ENCODE data around the gene MME.

Gene MME

DNA sequence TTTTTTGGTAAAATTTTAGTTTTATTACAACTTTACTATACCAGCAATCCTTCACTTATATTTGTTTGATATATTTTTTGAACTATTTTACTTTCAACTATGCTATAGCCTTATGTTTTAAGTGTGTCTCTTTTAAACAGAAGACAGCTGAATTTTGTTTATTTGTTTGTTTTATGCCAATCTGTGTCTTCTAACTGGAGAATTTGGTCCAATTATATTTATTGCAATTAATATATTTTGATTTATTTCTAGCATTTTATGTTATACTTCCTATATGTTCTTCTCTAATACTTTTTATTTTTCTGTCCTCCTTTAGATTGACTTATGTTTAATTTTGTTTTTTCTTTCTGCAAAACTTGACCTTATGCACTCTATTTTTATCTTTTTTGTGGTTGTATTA, 4.9 kb upstream of the MME start:
- H3K4me1 ChIP-seq (ENCODE audit: low read depth, poor library complexity, severe bottlenecking), result no peaks in the 10 kb centered on the region

DNA sequence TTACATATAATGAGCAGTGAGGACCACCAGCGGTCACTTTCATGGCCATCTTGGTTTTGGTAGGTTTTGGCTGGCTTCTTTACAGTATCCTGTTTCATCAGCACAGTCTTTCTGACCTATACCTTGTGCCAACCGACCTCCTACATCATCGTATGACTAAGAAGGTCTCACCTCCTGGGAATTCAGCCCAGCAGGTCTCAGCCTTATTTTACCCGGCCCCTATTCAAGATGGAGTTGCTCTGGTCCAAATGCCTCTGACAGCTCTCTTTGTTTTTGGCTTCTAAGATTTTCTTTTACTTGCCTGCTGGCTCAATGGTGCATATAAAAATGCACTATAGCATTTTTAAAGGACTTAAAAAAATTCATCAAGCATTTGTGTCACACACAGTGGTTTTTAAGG, 3.2 kb upstream of the MME start:
- Histone ChIP-seq H3K4me3 (IDR thresholded peaks at IDR 0.05; ENCODE audit: insufficient read depth, low read depth, low read length) (no peak overlapping the region), H3K36me3 (ENCODE audit: insufficient read depth) (no peaks in the 10 kb centered on the region), H3K4me1 (ENCODE audit: low read depth, poor library complexity, severe bottlenecking) (peaks cover 12% of the 10 kb centered on the region), H4K20me1 (ENCODE audit: insufficient read depth) (no peaks in the 10 kb centered on the region), H3K79me2 (ENCODE audit: insufficient read depth, low read depth) (no peaks in the 10 kb centered on the region), H3K27ac (no peak overlapping the region), H3K27me3 (ENCODE audit: insufficient read depth, low read depth) (peaks cover 4% of the 10 kb centered on the region; the same call in 1 of the 2 replicates), H2AFZ (ENCODE audit: low read depth) (no peak overlapping the region), H3K9ac (no peak overlapping the region), H3K4me2 (no peak overlapping the region)
- no peak for TF ChIP-seq CTCF (conservative IDR thresholded peaks at IDR 0.05; ENCODE audit: low read depth, low read length)

More for the DNA sequence above, 4.9 kb upstream of the MME start:
- Histone ChIP-seq H3K4me2 (no peak overlapping the region), H2AFZ (ENCODE audit: low read depth) (no peak overlapping the region), H4K20me1 (ENCODE audit: insufficient read depth) (no peaks in the 10 kb centered on the region), H3K9ac (no peak overlapping the region), H3K4me3 (IDR thresholded peaks at IDR 0.05; ENCODE audit: insufficient read depth, low read depth, low read length) (no peak overlapping the region), H3K27ac (no peak overlapping the region), H3K36me3 (ENCODE audit: insufficient read depth) (no peaks in the 10 kb centered on the region), H3K79me2 (ENCODE audit: insufficient read depth, low read depth) (no peaks in the 10 kb centered on the region), H3K27me3 (ENCODE audit: insufficient read depth, low read depth) (peaks cover 4% of the 10 kb centered on the region; the same call in 1 of the 2 replicates)
- TF ChIP-seq CTCF (conservative IDR thresholded peaks at IDR 0.05; ENCODE audit: low read depth, low read length), result no peak

DNA sequence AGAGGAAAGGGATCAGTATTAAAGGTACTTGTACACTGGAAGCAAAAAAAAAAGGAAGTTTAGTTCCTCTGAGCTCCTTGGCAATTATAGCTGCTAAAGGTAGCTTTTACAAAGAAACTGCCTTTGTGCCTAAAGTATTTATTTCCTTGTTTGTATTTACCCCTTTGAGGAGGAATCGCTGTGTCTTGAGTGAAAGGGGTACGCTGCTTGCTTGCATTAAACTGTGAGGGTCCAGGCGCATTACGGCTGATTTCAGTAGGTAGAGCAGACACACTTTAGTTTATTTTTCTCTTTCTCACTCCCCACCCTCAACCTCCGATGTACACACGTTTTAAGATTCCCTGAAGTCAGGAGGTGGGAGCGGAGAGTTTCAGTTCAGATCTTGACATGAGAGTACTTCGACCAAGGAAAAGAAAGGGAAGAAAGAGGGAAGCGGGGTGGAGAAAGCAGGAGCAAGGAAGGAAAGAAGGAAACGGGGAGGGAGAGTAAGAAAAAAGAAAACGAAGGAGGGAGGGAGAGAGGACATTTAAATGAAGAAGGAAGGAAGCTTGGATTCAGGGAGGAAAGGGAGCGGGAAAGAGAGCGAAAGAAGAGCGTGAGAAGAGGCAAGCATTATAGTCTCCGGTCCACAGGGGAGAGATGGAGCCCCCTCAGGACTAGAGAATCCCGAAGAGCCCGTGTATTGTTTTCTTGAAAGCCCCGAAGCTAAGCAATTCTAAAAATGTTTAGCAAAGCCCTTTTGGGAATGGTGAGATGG, 1.2 kb upstream of the MME start:
- Histone ChIP-seq H3K36me3 (ENCODE audit: insufficient read depth) (no peaks in the 10 kb centered on the region), H3K4me3 (IDR thresholded peaks at IDR 0.05; ENCODE audit: insufficient read depth, low read depth, low read length) (no peak overlapping the region), H3K9ac (no peak overlapping the region), H3K27ac (no peak overlapping the region), H3K79me2 (ENCODE audit: insufficient read depth, low read depth) (no peaks in the 10 kb centered on the region), H3K27me3 (ENCODE audit: insufficient read depth, low read depth) (peaks cover 4% of the 10 kb centered on the region; the same call in 1 of the 2 replicates), H3K4me2 (no peak overlapping the region), H4K20me1 (ENCODE audit: insufficient read depth) (no peaks in the 10 kb centered on the region), H2AFZ (ENCODE audit: low read depth) (no peak overlapping the region), H3K4me1 (ENCODE audit: low read depth, poor library complexity, severe bottlenecking) (peaks cover 12% of the 10 kb centered on the region)
- no peak for TF ChIP-seq CTCF (conservative IDR thresholded peaks at IDR 0.05; ENCODE audit: low read depth, low read length)

DNA sequence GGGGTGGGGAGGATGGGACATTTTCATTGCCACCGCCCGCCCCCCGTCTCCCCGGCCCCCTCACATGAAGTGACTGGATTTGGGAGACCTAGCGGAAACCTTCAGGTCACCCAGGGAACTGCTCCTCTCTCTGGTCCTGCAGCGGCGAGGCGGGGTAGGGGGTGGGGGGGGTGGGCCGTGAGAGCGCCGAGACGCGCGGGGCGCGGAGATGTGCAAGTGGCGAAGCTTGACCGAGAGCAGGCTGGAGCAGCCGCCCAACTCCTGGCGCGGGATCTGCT, 712 bp upstream of the MME start:
- Histone ChIP-seq H4K20me1 (ENCODE audit: insufficient read depth) (no peaks in the 10 kb centered on the region), H3K9ac (no peak overlapping the region), H3K79me2 (ENCODE audit: insufficient read depth, low read depth) (no peaks in the 10 kb centered on the region), H3K36me3 (ENCODE audit: insufficient read depth) (no peaks in the 10 kb centered on the region), H3K27ac (no peak overlapping the region), H3K27me3 (ENCODE audit: insufficient read depth, low read depth) (peaks cover 4% of the 10 kb centered on the region; the same call in 1 of the 2 replicates), H3K4me2 (no peak overlapping the region; the same call in 1 of the 2 replicates), H3K4me1 (ENCODE audit: low read depth, poor library complexity, severe bottlenecking) (peaks cover 12% of the 10 kb centered on the region), H2AFZ (ENCODE audit: low read depth) (peak overlapping the region; percentile 77; the same call in 1 of the 2 replicates), H3K4me3 (IDR thresholded peaks at IDR 0.05; ENCODE audit: insufficient read depth, low read depth, low read length) (no peak overlapping the region)
- no peak for TF ChIP-seq CTCF (conservative IDR thresholded peaks at IDR 0.05; ENCODE audit: low read depth, low read length)

Data from KMS-11 (cell line).